Measurements from ENCODE around the gene MLF2. TPM values are rescaled to one million over a fixed set of nuclear protein-coding genes. Genes with fewer than 3 reads are reported as not detected.

The MLF2 gene
- total and polyA plus RNA-seq, 9 of the 15 experiments (the other 6 are each of a cell fraction or from before 2014, with no cell fraction given) = 11.4 to 190 (median 139) TPM

- TF ChIP-seq MECOM (CRISPR knock-in tag; IDR thresholded peaks at IDR 0.05) (no peak), MGA (IDR thresholded peaks at IDR 0.05) (no peak), ASH1L (IDR thresholded peaks at IDR 0.05; ENCODE audit: borderline replicate concordance, low read depth, partially characterized antibody) (no peak), GABPB2 (CRISPR knock-in tag; conservative IDR thresholded peaks at IDR 0.05) (no peak), ZNF12 (CRISPR knock-in tag; IDR thresholded peaks at IDR 0.05) (no peak), ZNF511 (CRISPR knock-in tag; IDR thresholded peaks at IDR 0.05) (0 out of 2 replicates have a peak, but pooled peaks have one; percentile 17), ZNF644 (tag; IDR thresholded peaks at IDR 0.05; ENCODE audit: low read depth) (no peak), LARP7 (IDR thresholded peaks at IDR 0.05) (no peak), KAT7 (CRISPR knock-in tag; IDR thresholded peaks at IDR 0.05; ENCODE audit: borderline replicate concordance) (no peak), NR1H2 (CRISPR knock-in tag; IDR thresholded peaks at IDR 0.05) (no peak), HINFP (tag; conservative IDR thresholded peaks at IDR 0.05; ENCODE audit: low read depth) (no peak), ZC3H8 (IDR thresholded peaks at IDR 0.05) (no peak), PHF21A (IDR thresholded peaks at IDR 0.05; ENCODE audit: borderline replicate concordance, low read depth) (no peak), BACH1 (tag; IDR thresholded peaks at IDR 0.05) (no peak), ZNF583 (CRISPR knock-in tag; IDR thresholded peaks at IDR 0.05) (no peak)
Observed at GRCh38 chr12:6752921-6753771, at the start of gene MLF2 (continued).

Data from K562 (cell line).